ENCODE measurements around the gene KCNH1.

The KCNH1 gene

DNA sequence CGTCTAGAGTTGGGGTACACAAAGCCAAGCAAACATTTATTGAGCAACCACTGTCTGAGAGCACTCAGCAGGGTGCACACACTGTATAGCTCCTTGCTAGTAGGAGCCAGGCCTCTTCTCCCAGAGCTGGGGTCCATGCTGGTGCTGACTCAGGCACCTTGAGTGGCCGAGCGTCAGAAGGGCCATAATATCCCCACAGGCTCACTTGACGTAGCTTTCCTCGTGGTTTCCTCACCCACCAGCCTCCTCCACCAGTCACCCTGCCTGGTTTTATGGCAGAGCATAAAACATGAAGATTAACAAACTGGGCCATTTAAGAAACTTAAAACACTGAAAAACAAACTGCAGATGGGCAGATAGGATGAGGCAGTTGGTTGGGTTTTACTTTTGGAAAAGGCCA is 443.7 kb downstream of the KCNH1 start:
- Histone ChIP-seq H3K4me3 (replicated peaks; ENCODE audit: low read depth, low read length) (no peak overlapping the region), H3K36me3 (ENCODE audit: control insufficient read depth, insufficient read depth, low read length) (no peaks in the 10 kb centered on the region), H3K27me3 (replicated peaks; ENCODE audit: control insufficient read depth, insufficient read depth, low read length) (no peaks in the 10 kb centered on the region)
- DNase-seq (ENCODE audit: extremely low read depth, insufficient read length): no peak
- TF ChIP-seq CTCF (IDR thresholded peaks at IDR 0.05; ENCODE audit: insufficient read depth, low read length, poor library complexity, severe bottlenecking): no peak

GRCh38 chr1:210689826-210690225 is 444.1 kb downstream of the KCNH1 start:
- TF ChIP-seq CTCF (IDR thresholded peaks at IDR 0.05; ENCODE audit: insufficient read depth, low read length, poor library complexity, severe bottlenecking): no peak
- H3K36me3 ChIP-seq (ENCODE audit: control insufficient read depth, insufficient read depth, low read length): no peaks in the 10 kb centered on the region
- H3K4me3 ChIP-seq (replicated peaks; ENCODE audit: low read depth, low read length): no peak overlapping the region
- H3K27me3 ChIP-seq (replicated peaks; ENCODE audit: control insufficient read depth, insufficient read depth, low read length): no peaks in the 10 kb centered on the region
- DNase-seq (ENCODE audit: extremely low read depth, insufficient read length): no peak

GRCh38 chr1:210688512-210689234 is 445.3 kb downstream of the KCNH1 start:
- no peak for DNase-seq (ENCODE audit: extremely low read depth, insufficient read length)
- no peak overlapping the region for H3K4me3 ChIP-seq (replicated peaks; ENCODE audit: low read depth, low read length)
- TF ChIP-seq CTCF (IDR thresholded peaks at IDR 0.05; ENCODE audit: insufficient read depth, low read length, poor library complexity, severe bottlenecking): no peak
- no peaks in the 10 kb centered on the region for H3K27me3 ChIP-seq (replicated peaks; ENCODE audit: control insufficient read depth, insufficient read depth, low read length)
- no peaks in the 10 kb centered on the region for H3K36me3 ChIP-seq (ENCODE audit: control insufficient read depth, insufficient read depth, low read length)

- H3K36me3 ChIP-seq (ENCODE audit: control insufficient read depth, insufficient read depth, low read length): no peaks in the 10 kb centered on the region
- no peak for DNase-seq (ENCODE audit: extremely low read depth, insufficient read length)
- TF ChIP-seq CTCF (IDR thresholded peaks at IDR 0.05; ENCODE audit: insufficient read depth, low read length, poor library complexity, severe bottlenecking): no peak
- no peaks in the 10 kb centered on the region for H3K27me3 ChIP-seq (replicated peaks; ENCODE audit: control insufficient read depth, insufficient read depth, low read length)
- no peak overlapping the region for H3K4me3 ChIP-seq (replicated peaks; ENCODE audit: low read depth, low read length)
Observed at GRCh38 chr1:210687582-210688279, 446.2 kb downstream of the KCNH1 start.

DNA sequence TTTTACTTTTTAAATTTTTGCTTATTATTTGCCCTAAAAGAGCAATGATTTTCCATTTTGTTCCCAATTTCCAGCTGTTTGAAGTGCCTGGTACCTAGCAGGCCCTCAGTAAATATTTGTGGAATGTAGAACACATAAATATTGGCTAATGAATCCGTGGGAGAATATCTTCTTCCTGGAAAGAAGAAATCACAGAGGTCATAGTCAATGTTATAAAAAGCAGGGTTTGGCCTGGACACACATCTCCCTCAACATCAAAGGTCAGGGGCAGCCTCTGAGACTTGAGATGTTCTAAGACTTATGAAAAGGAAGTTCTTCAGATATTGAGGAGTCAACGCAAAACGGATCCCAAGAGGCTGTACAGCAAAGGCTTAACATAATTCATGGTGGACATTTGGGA is 447.1 kb downstream of the KCNH1 start:
- H3K4me3 ChIP-seq (replicated peaks; ENCODE audit: low read depth, low read length): no peak overlapping the region
- H3K36me3 ChIP-seq (ENCODE audit: control insufficient read depth, insufficient read depth, low read length): no peaks in the 10 kb centered on the region
- no peak for TF ChIP-seq CTCF (IDR thresholded peaks at IDR 0.05; ENCODE audit: insufficient read depth, low read length, poor library complexity, severe bottlenecking)
- no peak for DNase-seq (ENCODE audit: extremely low read depth, insufficient read length)
- H3K27me3 ChIP-seq (replicated peaks; ENCODE audit: control insufficient read depth, insufficient read depth, low read length): no peaks in the 10 kb centered on the region
